Keratinocyte (primary cell): ENCODE data around the gene COG5.

Experiments
- CTCF ChIP-seq, 3 experiments: IDR thresholded peaks in 1 of 3; conservative IDR thresholded peaks in 1 of 3; optimal IDR thresholded peaks in 1 of 3; 2 replicates in 2 of 3; 3 replicates in 1 of 3; pipeline versions ENCODE3 to v1.5.1; 2011; ENCODE audit warnings: low read length in 3 of 3, mild to moderate bottlenecking in 3 of 3, moderate library complexity in 2 of 3, control low read depth in 1 of 3, inconsistent platforms in 1 of 3; ENCODE audit not compliant: insufficient read depth in 2 of 3; ENCODE audit errors: extremely low read depth in 1 of 3
- EZH2 ChIP-seq: IDR thresholded peaks from one replicate; pipeline ENCODE4 v1.6.1; 2012; ENCODE audit warnings: inconsistent platforms, mild to moderate bottlenecking, low read length, moderate library complexity

DNA sequence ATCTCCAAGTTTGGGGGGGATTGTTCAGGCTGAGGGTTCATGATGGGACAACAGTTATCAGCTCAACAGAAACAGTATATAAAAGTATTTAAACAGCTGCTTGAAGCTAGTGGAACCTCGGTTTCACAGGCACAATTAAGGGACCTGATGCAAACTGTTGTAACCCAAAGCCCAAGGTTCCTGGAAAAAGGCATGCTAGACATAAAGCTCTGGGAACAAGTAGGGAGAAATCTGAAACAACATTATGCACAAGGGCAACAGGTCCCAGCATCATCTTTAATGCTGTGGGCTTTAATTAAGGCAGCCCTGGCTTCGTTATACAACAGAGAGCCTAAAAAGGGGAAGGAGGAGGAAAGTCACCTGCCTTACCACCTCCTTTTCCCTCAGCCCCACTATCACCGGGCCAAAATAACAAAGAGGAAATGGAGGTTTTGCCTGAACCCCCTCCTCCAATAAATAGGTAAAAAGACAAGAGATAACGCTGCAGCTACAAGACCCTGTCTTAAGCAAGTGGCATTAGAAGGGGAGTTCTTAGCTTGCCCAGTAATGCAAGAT lies 177.1 kb downstream of the COG5 start:
- TF ChIP-seq CTCF (optimal IDR thresholded peaks at IDR 0.05 in 1 of 3, IDR thresholded peaks at IDR 0.05 in 1 of 3, conservative IDR thresholded peaks at IDR 0.05 in 1 of 3; ENCODE audit: extremely low read depth in 1 of 3, insufficient read depth in 2 of 3, low read length in 3 of 3) = no peak
- TF ChIP-seq EZH2 = no peak
